ENCODE results near the gene VAV3.

DNA sequence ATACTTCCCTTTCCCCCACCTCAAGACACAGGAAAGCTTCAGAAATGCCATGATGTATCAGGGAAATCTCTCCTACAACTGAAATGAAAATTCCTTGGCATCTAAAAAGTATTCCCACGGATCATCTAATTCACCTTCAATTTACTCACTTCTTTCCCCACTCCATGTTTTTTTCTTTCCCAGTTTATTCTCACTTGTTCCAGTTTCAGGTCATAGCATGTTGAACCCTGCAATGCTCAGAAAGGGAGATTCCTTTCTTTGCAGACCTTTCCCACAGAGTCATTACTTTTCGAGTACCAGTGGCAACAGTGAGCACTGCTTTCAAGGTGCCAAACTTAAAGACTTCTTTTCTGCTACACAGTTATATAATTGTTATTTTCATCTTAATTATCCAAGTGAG lies 305.0 kb downstream of the VAV3 start:
- no peak for TF ChIP-seq RAD21 (IDR thresholded peaks at IDR 0.05; ENCODE audit: low read length)
- TF ChIP-seq, protein P1, sequence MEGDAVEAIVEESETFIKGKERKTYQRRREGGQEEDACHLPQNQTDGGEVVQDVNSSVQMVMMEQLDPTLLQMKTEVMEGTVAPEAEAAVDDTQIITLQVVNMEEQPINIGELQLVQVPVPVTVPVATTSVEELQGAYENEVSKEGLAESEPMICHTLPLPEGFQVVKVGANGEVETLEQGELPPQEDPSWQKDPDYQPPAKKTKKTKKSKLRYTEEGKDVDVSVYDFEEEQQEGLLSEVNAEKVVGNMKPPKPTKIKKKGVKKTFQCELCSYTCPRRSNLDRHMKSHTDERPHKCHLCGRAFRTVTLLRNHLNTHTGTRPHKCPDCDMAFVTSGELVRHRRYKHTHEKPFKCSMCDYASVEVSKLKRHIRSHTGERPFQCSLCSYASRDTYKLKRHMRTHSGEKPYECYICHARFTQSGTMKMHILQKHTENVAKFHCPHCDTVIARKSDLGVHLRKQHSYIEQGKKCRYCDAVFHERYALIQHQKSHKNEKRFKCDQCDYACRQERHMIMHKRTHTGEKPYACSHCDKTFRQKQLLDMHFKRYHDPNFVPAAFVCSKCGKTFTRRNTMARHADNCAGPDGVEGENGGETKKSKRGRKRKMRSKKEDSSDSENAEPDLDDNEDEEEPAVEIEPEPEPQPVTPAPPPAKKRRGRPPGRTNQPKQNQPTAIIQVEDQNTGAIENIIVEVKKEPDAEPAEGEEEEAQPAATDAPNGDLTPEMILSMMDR (IDR thresholded peaks at IDR 0.05), result no peak
- no peak for TF ChIP-seq EZH2phosphoT487 (IDR thresholded peaks at IDR 0.05; ENCODE audit: borderline replicate concordance, low read depth)
- TF ChIP-seq, protein P2, sequence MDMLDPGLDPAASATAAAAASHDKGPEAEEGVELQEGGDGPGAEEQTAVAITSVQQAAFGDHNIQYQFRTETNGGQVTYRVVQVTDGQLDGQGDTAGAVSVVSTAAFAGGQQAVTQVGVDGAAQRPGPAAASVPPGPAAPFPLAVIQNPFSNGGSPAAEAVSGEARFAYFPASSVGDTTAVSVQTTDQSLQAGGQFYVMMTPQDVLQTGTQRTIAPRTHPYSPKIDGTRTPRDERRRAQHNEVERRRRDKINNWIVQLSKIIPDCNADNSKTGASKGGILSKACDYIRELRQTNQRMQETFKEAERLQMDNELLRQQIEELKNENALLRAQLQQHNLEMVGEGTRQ (IDR thresholded peaks at IDR 0.05; ENCODE audit: borderline replicate concordance, low read depth, low read length), result no peak
- no peak for TF ChIP-seq POLR2AphosphoS5 (IDR thresholded peaks at IDR 0.05; ENCODE audit: low read depth, low read length)
- TF ChIP-seq TAF1 (IDR thresholded peaks at IDR 0.05; ENCODE audit: borderline replicate concordance, low read depth, low read length), result no peak
- no peak for TF ChIP-seq RFX5 (IDR thresholded peaks at IDR 0.05; ENCODE audit: low read length)
- TF ChIP-seq RXRA (IDR thresholded peaks at IDR 0.05; ENCODE audit: borderline replicate concordance, low read depth), result no peak
- TF ChIP-seq SIN3A (IDR thresholded peaks at IDR 0.05; ENCODE audit: borderline replicate concordance, low read depth, low read length), result no peak
- TF ChIP-seq, protein P3, sequence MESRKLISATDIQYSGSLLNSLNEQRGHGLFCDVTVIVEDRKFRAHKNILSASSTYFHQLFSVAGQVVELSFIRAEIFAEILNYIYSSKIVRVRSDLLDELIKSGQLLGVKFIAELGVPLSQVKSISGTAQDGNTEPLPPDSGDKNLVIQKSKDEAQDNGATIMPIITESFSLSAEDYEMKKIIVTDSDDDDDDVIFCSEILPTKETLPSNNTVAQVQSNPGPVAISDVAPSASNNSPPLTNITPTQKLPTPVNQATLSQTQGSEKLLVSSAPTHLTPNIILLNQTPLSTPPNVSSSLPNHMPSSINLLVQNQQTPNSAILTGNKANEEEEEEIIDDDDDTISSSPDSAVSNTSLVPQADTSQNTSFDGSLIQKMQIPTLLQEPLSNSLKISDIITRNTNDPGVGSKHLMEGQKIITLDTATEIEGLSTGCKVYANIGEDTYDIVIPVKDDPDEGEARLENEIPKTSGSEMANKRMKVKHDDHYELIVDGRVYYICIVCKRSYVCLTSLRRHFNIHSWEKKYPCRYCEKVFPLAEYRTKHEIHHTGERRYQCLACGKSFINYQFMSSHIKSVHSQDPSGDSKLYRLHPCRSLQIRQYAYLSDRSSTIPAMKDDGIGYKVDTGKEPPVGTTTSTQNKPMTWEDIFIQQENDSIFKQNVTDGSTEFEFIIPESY (IDR thresholded peaks at IDR 0.05; ENCODE audit: borderline replicate concordance, low read depth), result no peak
- no peak for TF ChIP-seq CHD2 (IDR thresholded peaks at IDR 0.05; ENCODE audit: low read length, partially characterized antibody)
- TF ChIP-seq RCOR1 (IDR thresholded peaks at IDR 0.05; ENCODE audit: low read length), result no peak
- no peak for TF ChIP-seq GABPA (IDR thresholded peaks at IDR 0.05; ENCODE audit: low read depth)
